Measurements from ENCODE around the gene LSAMP.
"Not testable (repeated sequence)": the region's sequence is repeated elsewhere in the genome, so short reads cannot be mapped to it uniquely, and the experiment has no call there.

Gene LSAMP

DNA sequence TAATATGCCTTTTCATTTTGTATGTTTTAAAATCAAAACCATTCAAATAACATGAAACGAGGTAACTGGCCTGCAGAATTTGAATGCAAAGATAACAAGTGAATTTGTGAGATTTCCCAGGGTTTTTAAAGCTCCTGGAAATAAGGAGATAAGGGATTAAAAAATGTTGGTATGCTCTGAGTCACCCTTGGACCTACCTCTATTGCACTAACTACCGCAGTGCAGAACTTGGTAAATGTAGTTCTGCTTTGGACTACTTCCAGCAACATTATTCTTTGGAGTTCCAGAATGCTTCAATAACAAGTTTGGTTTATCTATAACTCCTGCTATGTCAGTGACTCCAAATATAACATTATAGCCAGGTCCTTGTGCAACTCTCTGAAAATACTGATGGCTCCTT, 620.2 kb downstream of the LSAMP start:
- peak; percentile 37 for DNase-seq

DNA sequence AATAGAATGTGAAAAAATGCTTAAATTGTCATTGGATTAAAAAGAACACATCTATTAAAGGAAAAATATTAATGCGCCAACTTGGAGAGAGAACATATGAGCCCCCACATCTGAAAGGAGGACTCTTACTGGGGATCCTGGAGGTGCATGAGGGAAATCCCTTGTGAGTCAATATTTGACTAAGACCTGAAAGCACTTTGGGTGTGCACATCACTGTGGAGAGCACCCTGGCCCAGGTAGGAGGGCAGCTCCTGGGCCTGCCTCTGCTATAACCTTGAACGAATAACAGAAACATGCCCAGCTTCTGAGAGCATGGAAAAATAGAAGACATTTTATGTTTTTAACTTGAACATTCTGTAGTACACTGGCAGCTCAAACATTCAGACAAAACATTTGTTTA, 622.2 kb downstream of the LSAMP start:
- no peak for DNase-seq

DNA sequence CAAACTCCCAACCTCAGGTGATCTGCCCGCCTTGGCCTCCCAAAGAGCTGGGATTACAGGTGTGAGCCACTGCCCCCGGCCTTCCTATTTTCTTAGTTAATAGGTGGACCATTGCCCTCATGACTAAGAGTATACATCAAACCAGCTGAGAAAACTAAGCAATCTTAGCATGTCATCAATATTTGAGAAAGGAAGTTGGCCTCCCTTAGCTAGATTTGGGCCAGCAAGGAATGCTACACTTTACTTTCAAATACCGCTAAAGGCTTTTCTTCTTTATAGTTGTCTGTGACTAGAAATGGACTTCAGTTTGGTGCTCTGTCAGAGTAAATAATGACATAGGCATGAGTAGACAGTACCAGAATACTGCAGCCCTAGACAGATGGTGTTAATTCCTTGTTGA, 622.7 kb downstream of the LSAMP start:
- no peak for DNase-seq

DNA sequence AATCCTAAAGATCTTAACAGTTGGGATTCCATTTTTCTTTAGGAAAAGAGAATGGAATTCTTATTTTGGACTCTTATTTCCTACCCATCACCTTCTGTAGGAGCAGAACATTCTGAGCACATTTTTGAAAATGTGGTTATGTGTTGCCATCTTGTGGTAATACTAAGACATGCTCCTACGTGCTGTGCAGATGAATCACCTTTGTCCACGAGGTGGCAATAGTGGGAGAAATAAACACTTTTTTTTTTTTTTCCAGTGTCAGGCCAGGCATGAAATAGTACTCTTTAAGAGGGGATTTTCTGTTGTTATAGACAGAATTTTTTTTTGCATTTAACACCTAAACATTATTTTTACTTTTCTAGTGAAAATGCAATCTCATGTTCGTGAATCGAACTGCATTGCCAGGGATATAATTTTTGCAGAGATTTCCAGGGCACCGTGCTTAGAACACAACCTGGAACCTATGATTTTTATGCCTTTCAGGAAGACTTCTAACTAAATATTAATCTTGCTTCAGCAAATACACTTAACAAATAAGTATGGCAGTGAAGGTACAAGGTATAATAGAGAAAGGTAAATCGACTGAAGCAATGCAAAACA, 625.4 kb downstream of the LSAMP start:
- DNase-seq = peak; percentile 91

DNA sequence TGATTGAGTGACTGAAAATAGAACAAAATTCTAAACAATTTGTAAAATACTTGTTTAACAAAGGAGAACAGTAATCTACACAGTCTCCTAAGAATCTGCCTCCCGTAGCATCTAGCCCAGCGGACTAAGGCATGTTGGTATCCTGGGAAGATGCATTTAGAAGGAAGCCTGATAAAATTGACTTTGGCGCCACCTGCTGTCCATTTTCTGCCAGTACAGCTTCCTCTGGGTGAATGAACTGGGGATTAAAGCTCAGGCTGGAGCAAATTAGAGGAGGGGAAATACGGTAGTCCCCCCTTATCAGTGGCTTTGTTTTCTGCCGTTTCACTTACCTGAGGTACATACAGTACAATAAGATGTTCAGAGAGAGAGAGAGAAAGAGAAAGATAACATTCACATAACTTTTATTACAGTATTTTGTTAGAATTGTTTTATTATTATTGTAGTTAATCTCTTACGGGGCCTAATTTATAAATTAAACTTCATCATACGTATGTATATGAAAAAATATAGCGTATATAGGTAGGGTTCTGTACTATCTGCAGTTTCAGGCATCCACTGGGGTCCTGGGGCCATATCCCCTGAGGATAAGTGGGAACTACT, 630.4 kb downstream of the LSAMP start:
- peak; percentile 86 for DNase-seq

DNA sequence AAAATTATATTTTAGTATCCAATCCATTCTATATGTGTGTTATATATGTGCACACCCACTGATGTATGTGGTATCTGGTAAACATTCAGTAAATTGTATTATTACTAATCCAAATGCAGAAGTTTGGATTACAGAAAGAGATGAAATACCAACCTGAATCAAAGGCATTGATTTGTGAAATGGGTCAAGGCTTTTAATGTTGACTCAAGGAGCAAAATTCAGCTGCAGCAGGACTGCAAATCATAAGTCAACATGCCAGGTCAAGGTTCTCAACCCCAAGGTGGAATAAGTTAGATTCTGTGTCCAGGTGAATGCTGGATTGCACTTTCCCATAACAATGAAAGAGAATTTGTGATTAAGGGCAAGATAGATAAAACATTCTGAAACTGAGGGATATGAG, 631.3 kb downstream of the LSAMP start:
- DNase-seq = no peak

DNA sequence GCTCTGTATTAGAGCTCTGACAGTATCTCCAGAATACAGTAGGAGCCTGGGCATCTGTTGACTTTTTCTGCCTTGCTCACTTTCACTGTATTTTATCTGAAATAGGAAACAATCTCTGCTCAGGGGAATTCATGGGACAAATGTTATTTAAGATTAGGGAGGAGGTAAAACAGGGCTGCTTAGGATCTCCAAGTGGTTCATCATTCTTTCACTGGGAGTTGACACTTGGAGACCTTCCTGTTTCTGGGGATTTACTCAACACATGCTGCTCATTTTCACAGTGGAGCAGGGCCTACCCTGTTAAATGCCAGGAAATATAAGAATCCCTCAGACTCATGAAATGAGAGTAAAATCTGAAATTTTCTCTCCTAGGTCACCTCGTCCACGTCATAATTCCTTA, 636.5 kb downstream of the LSAMP start:
- no peak for DNase-seq

DNA sequence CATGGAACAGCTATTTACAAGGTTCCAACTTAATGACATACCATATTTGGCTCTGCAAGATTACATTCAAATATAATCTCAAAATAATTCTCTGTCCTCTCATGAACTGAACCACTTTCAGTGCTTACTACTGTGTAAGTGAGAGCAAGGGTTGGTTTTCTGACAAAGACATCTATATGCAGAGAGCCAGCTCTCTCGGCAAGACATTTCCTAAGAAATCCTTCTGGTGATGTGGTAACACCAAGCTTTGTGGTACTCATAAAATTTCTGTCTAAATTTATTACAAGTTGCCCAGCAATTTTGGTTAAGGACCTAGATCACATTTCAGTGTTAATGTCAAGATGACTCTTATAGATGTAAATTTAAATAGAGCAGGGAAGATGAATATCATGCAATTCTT, 637.0 kb downstream of the LSAMP start:
- DNase-seq = no peak

DNA sequence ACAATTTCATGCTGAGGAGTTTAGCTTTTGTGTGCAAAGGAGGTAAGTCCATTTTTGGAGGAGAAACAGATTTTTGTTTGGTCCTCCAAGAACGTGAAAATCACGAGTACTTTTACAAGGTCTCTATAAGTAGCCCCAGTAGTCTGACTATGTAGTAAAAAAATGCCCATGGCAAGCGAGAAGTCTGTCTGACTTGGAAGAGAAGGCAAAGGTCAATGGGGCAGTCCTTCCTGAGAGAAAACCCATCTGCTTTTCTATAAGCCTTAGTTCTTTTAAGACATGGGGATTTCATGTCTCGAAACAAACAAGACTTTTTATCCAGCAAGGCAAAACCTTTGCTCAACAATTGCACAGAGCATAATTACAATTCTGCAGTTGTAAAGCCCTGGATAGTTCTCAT, 638.8 kb downstream of the LSAMP start:
- no peak for DNase-seq

DNA sequence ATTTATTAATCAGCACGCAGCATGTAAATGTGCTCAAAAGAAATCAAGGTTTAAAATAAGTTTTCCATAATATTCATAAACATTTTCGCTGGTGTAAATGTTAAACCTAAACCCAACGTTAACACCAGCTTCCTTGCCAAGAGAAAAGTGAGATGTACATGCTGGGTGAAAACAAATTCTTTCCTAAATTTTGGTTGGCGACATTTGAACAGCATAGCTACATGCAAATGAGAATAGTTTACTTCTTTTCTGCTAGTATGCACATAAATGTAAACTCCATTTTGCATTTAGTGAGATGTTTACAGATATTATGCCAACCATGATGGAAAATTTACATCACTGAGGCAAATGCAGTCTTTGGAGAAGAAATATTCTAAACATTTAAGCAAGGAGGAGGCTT, 639.8 kb downstream of the LSAMP start:
- no peak for DNase-seq

DNA sequence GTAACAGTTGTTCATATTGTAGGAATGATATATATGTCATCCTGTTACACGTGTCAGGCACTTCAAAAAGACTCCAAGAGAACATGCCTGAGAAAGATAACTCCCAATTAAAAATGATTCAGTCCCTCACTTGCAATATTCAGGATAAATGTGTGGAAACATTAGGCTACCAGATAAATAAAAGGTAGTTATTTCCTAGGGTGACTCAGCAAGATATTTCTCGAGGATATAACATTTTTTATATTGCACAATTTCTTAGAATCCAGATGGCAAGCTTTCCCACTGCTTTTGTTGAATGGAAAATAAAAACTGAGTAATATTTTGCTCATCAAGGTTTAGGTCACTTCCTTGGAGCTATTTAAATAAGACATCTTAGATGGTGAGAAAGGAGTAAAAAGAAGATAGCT, 640.6 kb downstream of the LSAMP start:
- peak; percentile 23 for DNase-seq

DNA sequence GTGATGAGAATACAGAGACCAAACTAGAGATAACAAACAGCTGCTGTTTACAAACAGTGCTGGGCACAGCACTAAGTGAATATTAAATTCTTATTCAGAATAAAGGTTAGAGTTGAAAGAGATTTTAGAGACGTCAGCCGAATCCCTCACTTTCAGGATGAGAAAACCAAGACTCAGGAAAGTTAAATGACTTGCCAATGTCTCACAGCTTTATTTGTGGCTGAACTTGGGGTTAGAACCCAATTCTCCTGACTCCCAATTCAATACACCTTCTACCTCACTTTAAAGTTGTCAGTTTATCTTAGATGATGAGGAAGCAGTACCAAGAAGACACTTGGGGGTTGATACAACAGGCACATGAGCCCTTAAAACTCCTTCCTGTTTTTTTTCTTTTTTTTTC, 641.1 kb downstream of the LSAMP start:
- no peak for DNase-seq

DNA sequence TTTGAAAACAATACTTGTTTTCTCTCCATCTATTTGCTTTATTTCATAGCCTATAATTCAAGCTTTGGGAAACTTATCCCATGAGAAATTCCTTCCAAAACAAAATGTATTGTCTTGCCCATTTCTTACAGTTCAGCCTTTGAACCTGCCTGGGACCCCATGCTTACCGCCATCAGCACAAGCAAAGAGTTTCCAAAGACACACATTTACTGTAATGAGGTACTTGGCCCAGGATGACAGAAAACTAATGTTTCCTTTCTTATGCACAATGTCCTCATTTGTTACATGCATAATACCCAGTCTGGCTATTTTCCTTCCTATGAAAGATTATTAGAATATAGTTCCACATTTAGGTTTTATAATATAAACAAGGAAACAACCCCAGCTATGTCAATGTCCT, 641.6 kb downstream of the LSAMP start:
- no peak for DNase-seq

DNA sequence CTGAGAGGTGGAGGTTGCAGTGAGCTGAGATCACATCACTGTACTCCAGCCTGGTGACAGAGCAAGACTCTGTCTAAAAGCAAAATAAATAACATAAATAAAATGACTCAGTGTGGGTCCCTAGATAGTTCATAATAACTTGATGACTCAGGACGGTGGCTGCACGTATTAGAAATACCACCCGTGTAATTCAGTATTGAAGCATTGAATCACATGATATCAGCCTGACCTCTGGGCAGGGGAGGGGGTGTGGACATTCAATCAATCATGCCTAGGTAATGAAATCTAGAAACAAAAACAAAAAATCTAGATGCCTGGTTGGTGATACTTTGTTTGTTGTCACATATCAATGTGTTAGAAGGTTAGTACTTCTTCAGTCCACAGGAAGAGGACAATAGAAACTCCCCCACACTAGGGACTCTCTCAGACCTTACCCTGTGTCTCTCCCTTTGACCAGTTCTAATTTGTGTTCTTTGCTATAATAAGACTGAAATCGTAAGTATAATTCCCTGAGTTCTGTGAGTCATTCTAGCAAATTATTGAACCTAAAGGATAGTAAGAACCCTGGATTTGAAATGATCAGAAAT, 644.7 kb downstream of the LSAMP start:
- no peak for DNase-seq

DNA sequence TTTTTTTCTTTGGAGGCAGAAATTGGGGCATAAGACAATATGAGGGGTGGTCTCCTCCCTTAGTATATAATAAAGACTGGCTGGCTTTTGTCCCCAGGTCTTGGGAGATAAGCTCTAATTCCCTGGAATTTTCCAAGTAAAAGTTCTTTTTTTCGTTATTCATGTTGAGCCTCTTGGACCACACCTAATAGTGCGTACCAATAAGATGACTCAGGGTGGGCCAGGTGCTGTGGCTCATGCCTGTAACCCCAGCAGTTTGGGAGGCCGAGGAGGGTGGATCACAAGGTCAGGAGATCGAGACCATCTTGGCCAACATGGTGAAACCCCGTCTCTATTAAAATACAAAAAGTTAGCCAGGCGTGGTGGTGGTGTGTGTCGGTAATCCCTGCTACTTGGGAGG, 645.2 kb downstream of the LSAMP start:
- DNase-seq = not testable (repeated sequence)

DNA sequence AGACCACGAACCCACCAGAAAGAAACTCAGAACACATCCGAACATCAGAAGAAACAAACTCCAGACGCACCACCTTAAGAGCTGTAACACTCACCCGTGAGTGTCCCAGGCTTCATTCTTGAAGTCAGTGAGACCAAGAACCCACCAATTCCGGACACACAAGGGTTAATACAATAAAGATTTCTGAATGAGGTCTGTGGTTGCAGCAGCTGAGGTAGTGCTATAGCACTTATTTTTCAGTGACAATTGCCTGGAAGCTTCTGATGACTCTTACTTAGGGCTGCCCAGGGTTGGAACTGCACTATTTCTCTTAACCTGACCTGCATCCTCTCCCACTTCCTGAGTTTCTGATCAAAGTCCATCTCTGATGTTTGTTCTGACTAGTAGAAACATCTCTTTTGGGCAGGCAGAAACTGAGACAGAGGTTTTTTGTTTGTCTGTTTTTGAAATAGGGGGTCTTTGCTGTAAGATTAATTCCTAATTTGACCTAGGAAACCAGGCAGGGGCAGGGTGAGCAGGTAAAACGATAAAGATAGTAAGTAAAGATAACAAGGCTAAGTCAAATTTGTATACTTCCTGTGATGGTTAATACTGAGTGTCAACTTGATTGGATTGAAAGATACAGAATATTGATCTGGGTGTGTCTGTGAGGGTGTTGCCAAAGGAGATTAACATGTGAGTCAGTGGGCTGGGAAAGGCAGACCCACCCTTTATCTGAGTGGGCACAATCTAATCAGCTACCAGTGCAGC, 652.9 kb downstream of the LSAMP start:
- DNase-seq = peak; percentile 12

DNA sequence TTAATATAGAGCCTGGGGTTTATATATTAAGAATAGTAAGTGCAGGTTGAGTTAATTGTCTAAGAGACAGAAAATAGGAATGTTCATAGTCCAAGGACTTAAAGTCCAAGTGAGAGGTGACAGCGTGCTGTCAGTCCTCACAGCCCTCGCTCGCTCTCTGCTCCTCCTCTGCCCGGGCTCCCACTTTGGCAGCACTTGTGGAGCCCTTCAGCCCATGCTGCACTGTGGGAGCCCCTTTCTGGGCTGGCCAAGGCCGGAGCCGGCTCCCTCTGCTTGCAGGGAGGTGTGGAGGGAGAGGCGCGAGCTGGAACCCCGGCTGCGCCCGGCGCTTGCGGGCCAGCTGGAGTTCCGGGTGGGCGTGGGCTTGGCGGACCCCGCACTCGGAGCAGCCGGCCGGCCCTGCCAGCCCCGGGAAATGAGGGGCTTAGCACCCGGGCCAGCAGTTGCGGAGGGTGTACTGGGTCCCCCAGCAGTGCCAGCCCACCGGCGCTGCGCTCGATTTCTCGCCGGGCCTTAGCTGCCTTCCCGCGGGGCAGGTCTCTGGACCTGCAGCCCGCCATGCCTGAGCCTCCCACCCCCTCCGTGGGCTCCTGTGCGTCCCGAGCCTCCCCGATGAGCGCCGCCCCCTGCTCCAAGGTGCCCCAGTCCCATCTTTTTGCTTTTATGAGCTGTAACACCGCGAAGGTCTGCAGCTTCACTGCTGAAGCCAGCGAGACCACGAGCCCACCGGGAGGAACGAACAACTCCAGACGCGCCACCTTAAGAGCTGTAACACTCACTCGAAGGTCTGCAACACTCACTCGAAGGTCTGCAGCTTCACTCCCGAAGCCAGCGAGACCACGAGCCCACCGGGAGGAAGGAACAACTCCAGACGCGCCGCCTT, 653.8 kb downstream of the LSAMP start:
- not testable (repeated sequence) for DNase-seq

DNA sequence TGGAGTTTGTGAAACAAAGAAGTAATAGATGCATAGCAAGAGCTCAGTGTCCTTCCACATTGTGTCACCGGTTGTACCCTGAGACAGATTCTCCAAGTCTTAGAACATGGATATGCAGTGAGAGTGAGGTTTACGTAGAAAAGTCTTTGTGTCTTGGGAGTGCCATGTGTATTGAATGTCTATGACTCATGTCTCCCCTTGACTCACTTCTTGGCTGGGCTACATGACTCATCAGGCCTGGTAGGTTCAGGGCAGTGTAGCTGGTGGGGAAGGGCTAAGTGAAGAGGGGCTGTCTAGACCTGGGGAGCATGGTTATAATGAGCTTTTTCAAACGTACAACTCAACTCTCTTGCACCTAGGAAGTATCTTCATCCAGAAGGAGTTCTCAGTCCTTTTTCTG, 654.5 kb downstream of the LSAMP start:
- DNase-seq = peak; percentile 48

DNA sequence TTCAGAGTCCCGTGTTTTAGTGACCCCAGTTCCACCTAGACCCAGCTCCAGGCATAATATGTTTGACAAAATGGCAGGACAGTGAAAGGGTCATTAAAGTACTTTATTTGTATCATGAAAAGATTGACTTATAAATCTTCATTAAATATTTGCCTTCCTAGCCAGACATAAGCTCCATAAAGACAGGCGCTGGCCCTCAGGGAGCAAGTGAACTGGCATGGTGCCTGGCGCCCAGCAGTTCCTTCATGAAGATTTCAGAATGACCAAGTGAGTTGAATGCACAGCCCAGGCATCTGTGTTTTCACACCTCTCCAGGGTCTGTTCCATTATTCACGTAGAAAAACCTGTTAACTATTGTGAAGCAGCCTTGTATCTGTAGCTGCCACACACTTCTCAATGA, 655.8 kb downstream of the LSAMP start:
- DNase-seq = no peak

DNA sequence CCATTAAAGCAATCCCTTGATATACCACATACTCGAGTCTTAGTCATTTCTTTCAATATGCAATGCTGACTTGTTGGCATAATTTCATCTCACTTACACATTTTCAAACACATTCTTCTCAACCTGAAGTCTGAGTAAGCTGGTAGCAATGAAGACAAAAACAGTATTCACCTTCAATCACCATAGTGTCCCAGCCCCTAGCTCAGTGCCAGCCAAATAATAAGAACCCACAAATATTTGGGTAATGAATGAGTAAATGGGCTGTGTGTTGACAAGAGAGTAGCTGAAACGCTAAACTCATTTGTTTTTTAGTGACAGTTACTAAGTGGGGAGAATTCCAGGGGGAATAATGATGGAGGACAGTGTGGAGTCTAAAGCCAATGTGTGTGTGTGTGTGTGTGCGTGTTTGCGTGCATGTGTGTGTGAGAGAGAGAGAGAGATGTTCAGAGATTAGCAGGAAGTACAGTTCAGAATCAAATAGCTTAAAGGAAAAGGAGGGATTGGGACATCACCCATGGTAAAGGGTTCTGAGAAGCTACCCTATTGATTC, 656.3 kb downstream of the LSAMP start:
- no peak for DNase-seq

DNA sequence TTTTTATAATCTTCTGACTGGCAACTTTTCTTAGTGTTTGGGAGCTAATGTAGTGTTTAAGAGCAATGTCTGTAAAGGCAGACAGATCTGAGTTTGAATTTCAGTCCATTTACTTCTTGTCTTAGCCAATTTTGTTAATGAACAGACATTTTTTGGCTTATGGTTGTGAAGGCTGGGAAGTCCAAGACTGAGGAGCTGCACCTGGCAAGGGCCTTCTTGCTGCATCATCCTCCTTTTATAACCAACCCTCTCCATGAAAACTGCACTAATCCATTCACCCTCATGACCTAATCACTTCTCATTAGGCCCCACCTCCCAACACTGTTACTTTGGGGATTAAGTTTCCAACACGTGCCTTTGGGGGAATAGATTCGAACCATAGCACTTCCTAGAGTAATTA, 657.5 kb downstream of the LSAMP start:
- no peak for DNase-seq

DNA sequence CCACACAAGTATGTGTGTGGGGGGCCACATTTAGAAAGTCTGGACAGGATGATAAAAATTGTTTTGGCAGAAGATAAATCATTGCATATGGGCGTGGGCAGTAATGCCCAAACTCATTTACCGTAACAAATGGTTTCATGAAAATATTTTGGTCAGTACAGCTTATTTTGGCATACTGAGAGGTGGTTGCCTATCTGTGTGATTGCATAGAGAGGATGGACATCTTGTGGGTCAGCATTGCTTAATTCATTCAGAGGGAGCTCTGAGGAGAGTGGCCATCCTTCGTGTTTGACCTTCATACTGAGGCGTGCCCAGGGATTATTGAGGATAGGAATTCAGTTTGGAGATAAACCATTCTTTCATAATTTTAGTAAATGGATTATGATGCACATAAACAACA, 659.5 kb downstream of the LSAMP start:
- DNase-seq = no peak
